SK-N-MC (cell line): ENCODE data around the gene TRUB1.

ENCODE experiments used
- DNase-seq: peaks from one replicate; pipeline ENCODE4 v3.0.0-alpha.2; 2011; ENCODE audit warnings: low read depth, low spot score
- H3K27ac ChIP-seq: fragments of 200-600 bp; sonication (generic); 2 replicates; pipeline ENCODE4 v1.5.1; 2016; ENCODE audit warnings: mixed run types
- H3K36me3 ChIP-seq: fragments of 200-600 bp; sonication (generic); 2 replicates; pipeline ENCODE4 v1.6.1; 2017; ENCODE audit warnings: antibody characterized with exemption, low read length, mixed read lengths; ENCODE audit not compliant: insufficient read depth
- H3K4me3 ChIP-seq: fragments of 200-600 bp; sonication (generic); 2 replicates; pipeline ENCODE4 v1.5.1; 2016
- H3K9ac ChIP-seq: fragments of 200-600 bp; sonication (generic); 2 replicates; pipeline ENCODE4 v1.8.0; 2017; ENCODE audit warnings: mixed run types, mixed read lengths; ENCODE audit not compliant: insufficient read length
- H3K9me3 ChIP-seq: fragments of 200-600 bp; sonication (generic); 2 replicates; pipeline ENCODE4 v1.6.1; 2017; ENCODE audit warnings: low read depth, mild to moderate bottlenecking, antibody characterized with exemption, low read length, moderate library complexity, mixed read lengths
- EZH2 ChIP-seq: fragments of 200-600 bp; sonication (generic); IDR thresholded peaks from one replicate; pipeline ENCODE4 v1.6.1; 2017; ENCODE audit warnings: antibody characterized with exemption
- FOXP2 ChIP-seq: optimal IDR thresholded peaks from 2 replicates; pipeline ENCODE3; 2011; ENCODE audit warnings: mild to moderate bottlenecking, moderate library complexity; ENCODE audit not compliant: insufficient read depth; ENCODE audit errors: extremely low read length, control extremely low read depth
- POLR2AphosphoS5 ChIP-seq: IDR thresholded peaks from 2 replicates; pipeline ENCODE4 v1.6.1; 2012; ENCODE audit warnings: mild to moderate bottlenecking, low read depth, low read length, borderline replicate concordance

The TRUB1 gene

DNA sequence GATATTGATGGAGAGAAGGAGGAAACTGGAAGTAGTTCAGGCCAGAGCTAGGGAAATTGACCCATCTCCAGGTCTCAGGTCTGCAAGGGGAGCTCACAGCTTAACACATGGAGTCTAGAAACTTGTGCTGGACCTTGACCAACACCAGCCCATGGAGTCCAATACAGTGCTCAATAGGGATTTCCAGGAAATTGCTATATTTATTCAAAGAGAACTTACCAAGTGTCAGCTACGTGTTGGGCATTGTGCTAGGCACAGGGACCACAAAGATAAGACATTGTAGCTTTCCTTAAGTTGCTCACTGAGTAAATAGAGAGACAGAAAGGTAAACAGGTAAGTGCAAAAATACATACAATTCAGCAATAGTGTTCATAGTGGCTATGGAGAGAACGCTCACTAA is 82.5 kb downstream of the TRUB1 start:
- Histone ChIP-seq H3K9ac (no peak overlapping the region), H3K9me3 (no peaks in the 10 kb centered on the region), H3K27ac (no peak overlapping the region), H3K4me3 (no peak overlapping the region), H3K36me3 (no peaks in the 10 kb centered on the region)
- no peak for DNase-seq
- TF ChIP-seq EZH2: no peak
- no peak for TF ChIP-seq FOXP2
- TF ChIP-seq POLR2AphosphoS5: no peak

DNA sequence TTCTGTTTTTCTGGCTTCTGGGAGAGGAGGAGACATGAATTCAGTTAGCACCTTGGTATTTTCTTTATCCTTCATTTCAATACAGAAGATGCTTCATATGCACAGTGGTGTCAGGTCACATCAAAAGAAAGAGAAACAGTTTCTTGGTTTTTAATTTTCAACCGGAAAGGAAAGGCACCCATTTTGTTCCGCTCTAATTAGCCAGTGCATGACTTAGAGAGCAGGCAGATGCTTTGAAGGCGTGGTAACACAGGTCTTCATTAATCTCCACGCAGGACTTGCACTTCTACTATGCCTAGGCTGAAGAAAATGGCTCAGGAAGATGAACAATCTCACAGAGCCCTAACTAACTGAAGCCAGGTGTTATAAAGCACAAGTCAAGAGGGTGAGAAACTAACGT is 84.7 kb downstream of the TRUB1 start:
- TF ChIP-seq EZH2: no peak
- no peak for TF ChIP-seq POLR2AphosphoS5
- no peak for TF ChIP-seq FOXP2
- Histone ChIP-seq H3K9me3 (no peaks in the 10 kb centered on the region), H3K27ac (no peak overlapping the region), H3K4me3 (no peak overlapping the region), H3K9ac (no peak overlapping the region), H3K36me3 (no peaks in the 10 kb centered on the region)
- no peak for DNase-seq

DNA sequence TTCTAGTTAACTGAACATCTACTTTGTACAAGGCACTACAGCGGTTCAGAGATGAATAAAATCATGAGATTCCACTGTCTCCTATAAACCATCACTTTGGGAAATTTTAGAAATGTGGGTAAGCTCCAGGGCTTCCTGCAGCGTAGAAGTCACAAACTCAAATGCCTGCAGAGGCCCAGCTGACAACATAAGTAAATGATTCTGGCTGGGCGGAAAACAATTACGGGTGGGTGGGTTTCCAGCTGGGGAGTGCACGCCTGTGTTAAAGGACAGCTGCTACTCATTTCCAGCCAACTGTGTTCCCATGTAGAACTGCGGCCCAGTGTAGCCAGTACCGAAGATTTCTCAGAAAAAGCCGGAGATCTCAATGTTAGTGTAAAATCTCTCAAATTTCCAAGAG is 85.7 kb downstream of the TRUB1 start:
- no peak for DNase-seq
- Histone ChIP-seq H3K27ac (no peak overlapping the region), H3K9ac (no peak overlapping the region), H3K9me3 (no peaks in the 10 kb centered on the region), H3K4me3 (no peak overlapping the region), H3K36me3 (no peaks in the 10 kb centered on the region)
- TF ChIP-seq EZH2 (no peak), FOXP2 (no peak), POLR2AphosphoS5 (no peak)

DNA sequence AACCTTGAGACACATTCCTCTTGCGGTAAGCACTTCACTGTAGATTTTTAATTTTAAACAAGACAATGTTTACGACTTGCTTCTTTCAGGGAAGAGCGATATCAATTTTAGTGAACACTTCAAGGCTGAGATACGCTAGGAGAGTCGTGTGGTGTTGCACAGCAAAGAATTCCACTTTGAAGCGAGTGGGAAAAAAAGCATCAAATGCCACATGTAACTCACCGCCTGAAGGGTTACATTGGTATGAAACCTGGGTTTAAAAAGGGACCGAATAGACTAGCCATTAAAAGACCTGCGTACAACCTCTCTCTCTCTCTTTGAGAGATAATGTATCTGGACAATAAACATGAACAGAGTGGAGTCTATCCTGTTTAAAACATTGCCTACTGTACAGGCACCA is 86.4 kb downstream of the TRUB1 start:
- TF ChIP-seq FOXP2: no peak
- TF ChIP-seq POLR2AphosphoS5: no peak
- TF ChIP-seq EZH2: no peak
- H3K9me3 ChIP-seq: no peaks in the 10 kb centered on the region
- DNase-seq: no peak
- no peak overlapping the region for H3K27ac ChIP-seq
- H3K4me3 ChIP-seq: no peak overlapping the region
- H3K36me3 ChIP-seq: no peaks in the 10 kb centered on the region
- H3K9ac ChIP-seq: no peak overlapping the region

DNA sequence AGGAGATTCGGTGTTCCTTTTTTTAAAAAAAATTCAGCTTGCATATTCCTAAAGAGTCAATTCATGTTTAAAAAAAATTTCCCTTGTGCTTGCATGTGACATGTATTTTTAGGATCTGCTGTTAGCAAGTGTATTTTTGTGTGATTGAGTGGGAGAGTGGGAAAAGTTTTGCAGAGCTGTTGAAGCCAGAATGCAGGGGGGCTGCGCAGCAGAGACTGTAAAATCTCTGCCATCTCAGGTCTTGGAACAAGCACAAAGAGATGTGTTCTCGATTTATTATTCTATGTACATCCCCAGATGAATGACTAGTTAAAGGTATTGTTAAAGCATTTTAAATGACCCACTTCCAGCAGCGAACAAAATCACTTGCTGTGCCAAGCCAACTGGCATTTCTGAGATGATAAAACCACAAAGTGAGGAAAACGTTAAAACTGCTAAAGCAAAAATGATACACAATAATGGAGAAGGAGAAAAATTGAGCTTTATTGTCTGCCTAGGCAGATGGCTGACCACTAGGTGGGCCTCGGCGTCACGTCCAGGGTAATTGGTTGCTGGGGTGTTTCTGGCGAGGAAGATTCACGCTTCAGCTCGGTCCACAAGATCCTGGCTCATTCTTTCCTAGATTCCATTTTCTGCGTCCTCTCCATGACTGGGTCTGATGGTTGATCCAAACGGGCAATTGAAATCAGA is 88.2 kb downstream of the TRUB1 start:
- no peak for DNase-seq
- no peak overlapping the region for H3K4me3 ChIP-seq
- TF ChIP-seq EZH2: no peak
- TF ChIP-seq FOXP2: no peak
- TF ChIP-seq POLR2AphosphoS5: no peak

DNA sequence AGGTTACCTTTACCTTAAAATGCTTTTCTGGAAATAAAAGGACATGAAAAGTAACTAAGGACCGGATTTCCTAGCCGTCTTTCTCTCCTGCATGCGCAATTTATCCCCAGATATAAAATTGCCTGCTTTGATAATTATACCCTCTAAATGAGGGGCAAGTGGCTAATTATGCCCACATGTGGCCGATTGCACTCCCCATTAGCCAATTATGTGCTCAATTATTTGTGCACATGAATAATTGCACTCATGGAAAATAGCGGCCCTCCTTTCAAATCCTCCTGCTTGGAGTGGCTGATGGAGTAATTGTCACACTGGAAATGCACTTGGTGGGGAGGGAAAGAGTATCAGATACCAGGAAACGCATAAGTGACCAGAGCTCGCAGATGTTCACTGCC is 88.7 kb downstream of the TRUB1 start:
- no peak overlapping the region for H3K27ac ChIP-seq
- H3K4me3 ChIP-seq: no peak overlapping the region
- no peaks in the 10 kb centered on the region for H3K9me3 ChIP-seq
- no peak overlapping the region for H3K9ac ChIP-seq
- no peaks in the 10 kb centered on the region for H3K36me3 ChIP-seq
- DNase-seq: no peak
- TF ChIP-seq POLR2AphosphoS5: no peak
- no peak for TF ChIP-seq FOXP2
- no peak for TF ChIP-seq EZH2

More for the DNA sequence above, 88.2 kb downstream of the TRUB1 start:
- H3K36me3 ChIP-seq: no peaks in the 10 kb centered on the region
- no peak overlapping the region for H3K27ac ChIP-seq
- no peak overlapping the region for H3K9ac ChIP-seq
- H3K9me3 ChIP-seq: no peaks in the 10 kb centered on the region
